Stimulated activated CD4-positive, alpha-beta T cell treated with anti-CD3 and anti-CD28 coated beads, Interleukin-15, amount 100 ng/mL, for 24 hours (primary cell): Measurements from ENCODE around the gene ZNF48.

Source experiments
- DNase-seq: peaks from one replicate; pipeline ENCODE4 v3.0.0-alpha.2; 2020

Gene ZNF48

GRCh38 chr16:30407804-30408534 is 12.7 kb downstream of the ZNF48 start:
- no peak for DNase-seq

GRCh38 chr16:30409125-30410060 is 14.2 kb downstream of the ZNF48 start:
- DNase-seq = peak; percentile 93

GRCh38 chr16:30413112-30413806 is 18.0 kb downstream of the ZNF48 start:
- no peak for DNase-seq

GRCh38 chr16:30414159-30414558 is 18.9 kb downstream of the ZNF48 start:
- no peak for DNase-seq

GRCh38 chr16:30416047-30416603 is 20.9 kb downstream of the ZNF48 start:
- no peak for DNase-seq

- DNase-seq = peak; percentile 37
Measured at GRCh38 chr16:30416624-30417528, 21.7 kb downstream of the ZNF48 start.

GRCh38 chr16:30417529-30418349 is 22.5 kb downstream of the ZNF48 start:
- peak; percentile 91 for DNase-seq

GRCh38 chr16:30418350-30419181 is 23.3 kb downstream of the ZNF48 start:
- no peak for DNase-seq

- no peak for DNase-seq
Measured at GRCh38 chr16:30421010-30421409, 25.8 kb downstream of the ZNF48 start.

- no peak for DNase-seq
Measured at GRCh38 chr16:30428055-30428454, 32.8 kb downstream of the ZNF48 start.

- DNase-seq = no peak
Measured at GRCh38 chr16:30429418-30429677, 34.1 kb downstream of the ZNF48 start.

GRCh38 chr16:30429678-30430427 is 34.6 kb downstream of the ZNF48 start, which contains the start of gene DCTPP1:
Gene DCTPP1 (minus strand): TSS chr16:30430030. CDS start chr16:30429980, 50 bp downstream.
- peak; percentile 99 for DNase-seq

GRCh38 chr16:30430428-30430970 is 35.3 kb downstream of the ZNF48 start:
- DNase-seq = peak; percentile 50

- peak; percentile 85 for DNase-seq
Measured at GRCh38 chr16:30434852-30435251, 39.6 kb downstream of the ZNF48 start.

GRCh38 chr16:30437511-30438046 is 42.4 kb downstream of the ZNF48 start:
- DNase-seq = no peak

- DNase-seq = no peak
Measured at GRCh38 chr16:30438835-30439234, 43.6 kb downstream of the ZNF48 start.

GRCh38 chr16:30439720-30440348 is 44.6 kb downstream of the ZNF48 start:
- DNase-seq = no peak

- no peak for DNase-seq
Measured at GRCh38 chr16:30443631-30444030, 48.4 kb downstream of the ZNF48 start.
